Neural progenitor cell (in vitro differentiated cells): ENCODE data around the gene ANKDD1A. TPM values are rescaled to one million over a fixed set of nuclear protein-coding genes. Genes with fewer than 3 reads are reported as not detected.

Experiments
- DNase-seq: peaks from one replicate; pipeline ENCODE4 v3.0.0-alpha.2; 2016; ENCODE audit warnings: low spot score
- H2AFZ ChIP-seq: fragments of 200-600 bp; sonication (generic); replicated peaks from 2 replicates; pipeline ENCODE4 v1.6.1; 2016; ENCODE audit warnings: antibody characterized with exemption
- H3F3A ChIP-seq: fragments of 200-600 bp; sonication (generic); 2 replicates; pipeline ENCODE4 v1.6.1; 2016; ENCODE audit warnings: antibody characterized with exemption, low read depth
- H3K27ac ChIP-seq: fragments of 200-600 bp; sonication (generic); 2 replicates; pipeline ENCODE4 v1.5.1; 2016; ENCODE audit warnings: mild to moderate bottlenecking
- H3K27me3 ChIP-seq: fragments of 200-600 bp; sonication (generic); 2 replicates; pipeline ENCODE4 v1.6.1; 2016; ENCODE audit warnings: mild to moderate bottlenecking, moderate library complexity
- H3K36me3 ChIP-seq: fragments of 200-600 bp; sonication (generic); 2 replicates; pipeline ENCODE4 v1.5.1; 2016
- H3K4me1 ChIP-seq: fragments of 200-600 bp; sonication (generic); 2 replicates; pipeline ENCODE4 v1.6.1; 2016; ENCODE audit warnings: mixed run types
- H3K4me2 ChIP-seq: fragments of 200-600 bp; sonication (generic); 2 replicates; pipeline ENCODE4 v1.6.1; 2016
- H3K4me3 ChIP-seq: fragments of 200-600 bp; sonication (generic); 2 replicates; pipeline ENCODE4 v1.5.1; 2016
- H3K79me2 ChIP-seq: fragments of 200-600 bp; sonication (generic); 2 replicates; pipeline ENCODE4 v1.6.1; 2016; ENCODE audit warnings: low read depth
- H3K9ac ChIP-seq: fragments of 200-600 bp; sonication (generic); 2 replicates; pipeline ENCODE4 v1.6.1; 2016
- H3K9me3 ChIP-seq: fragments of 200-600 bp; sonication (generic); 2 replicates; pipeline ENCODE4 v1.5.1; 2016; ENCODE audit warnings: low read depth
- H4K20me1 ChIP-seq: fragments of 200-600 bp; sonication (generic); 2 replicates; pipeline ENCODE4 v1.6.1; 2016; ENCODE audit warnings: low read depth
- H3K27ac Mint-ChIP-seq: 3 replicates; pipeline ENCODE4 v1.8.0; 2021; ENCODE audit warnings: mixed read lengths
- H3K27me3 Mint-ChIP-seq: 2 replicates; pipeline ENCODE4 v1.8.0; 2022; ENCODE audit warnings: low read depth, mild to moderate bottlenecking, inconsistent platforms, moderate library complexity, mixed read lengths; ENCODE audit not compliant: insufficient read depth
- H3K36me3 Mint-ChIP-seq: 3 replicates; pipeline ENCODE4 v1.8.0; 2021; ENCODE audit warnings: mixed read lengths
- H3K4me1 Mint-ChIP-seq: 3 replicates; pipeline ENCODE4 v1.8.0; 2021; ENCODE audit warnings: mixed read lengths
- H3K4me3 Mint-ChIP-seq: 3 replicates; pipeline ENCODE4 v1.8.0; 2021; ENCODE audit warnings: mild to moderate bottlenecking, moderate library complexity, mixed read lengths
- H3K9me3 Mint-ChIP-seq: 3 replicates; pipeline ENCODE4 v1.8.0; 2020; ENCODE audit warnings: mixed read lengths
- EZH2 ChIP-seq: fragments of 200-600 bp; sonication (generic); IDR thresholded peaks from 2 replicates; pipeline ENCODE4 v1.6.1; 2017; ENCODE audit warnings: antibody characterized with exemption, mild to moderate bottlenecking, moderate library complexity
- EZH2phosphoT487 ChIP-seq: fragments of 200-600 bp; sonication (generic); IDR thresholded peaks from 2 replicates; pipeline ENCODE4 v1.6.1; 2017; ENCODE audit warnings: antibody characterized with exemption
- total RNA-seq: library from RNA; depleted of rRNA; stranded (reverse); fragments of >200 nt; gene quantifications from 2 replicates; pipeline ENCODE4 v1.2.3, GENCODE V29; 2015; ENCODE audit warnings: low replicate concordance
- TF ChIP-seq, protein P1 (sequence below): fragments of 200-600 bp; sonication (generic); IDR thresholded peaks from 2 replicates; pipeline ENCODE4 v1.5.1; 2017; ENCODE audit warnings: antibody characterized with exemption, mild to moderate bottlenecking

The ANKDD1A gene
- total RNA-seq, 1 donor from 2014 or later = 6.1 TPM

DNA sequence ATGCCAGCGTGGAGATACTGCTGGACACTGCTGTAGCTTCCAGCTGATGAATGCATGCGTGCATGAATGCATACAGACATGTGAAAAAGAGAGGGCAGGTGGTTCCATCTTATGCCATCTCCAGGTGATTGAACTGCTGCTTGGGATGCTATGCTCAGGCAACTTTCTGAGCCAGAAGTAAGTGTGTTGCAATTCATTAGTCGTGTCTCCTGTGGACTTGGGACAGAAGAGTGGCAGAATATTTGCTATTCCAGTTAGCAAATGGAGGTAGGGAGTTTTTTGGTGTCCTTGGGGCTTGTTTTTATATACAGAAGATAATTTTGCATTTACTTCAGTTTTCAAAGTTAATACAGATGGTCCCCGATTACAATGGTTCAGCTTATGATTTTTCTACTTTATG, 33.3 kb downstream of the ANKDD1A start:
- DNase-seq = no peak
- Histone ChIP-seq H3K4me1 (no peaks in the 10 kb centered on the region), H3K27ac (no peak overlapping the region), H3K4me3 (no peak overlapping the region), H3K36me3 (no peaks in the 10 kb centered on the region), H3K9me3 (no peaks in the 10 kb centered on the region), H3F3A (peaks cover 5% of the 10 kb centered on the region), H3K9ac (no peak overlapping the region), H3K79me2 (no peaks in the 10 kb centered on the region), H3K27me3 (no peaks in the 10 kb centered on the region), H4K20me1 (no peaks in the 10 kb centered on the region), H3K4me2 (no peak overlapping the region), H2AFZ (no peak overlapping the region)
- Mint-ChIP-seq H3K4me3 (no peak overlapping the region), H3K27ac (no peak overlapping the region), H3K27me3 (peaks cover 3% of the 10 kb centered on the region), H3K36me3 (peaks cover 2% of the 10 kb centered on the region), H3K4me1 (no peaks in the 10 kb centered on the region), H3K9me3 (no peaks in the 10 kb centered on the region)
- no peak for TF ChIP-seq EZH2
- TF ChIP-seq, protein P1, sequence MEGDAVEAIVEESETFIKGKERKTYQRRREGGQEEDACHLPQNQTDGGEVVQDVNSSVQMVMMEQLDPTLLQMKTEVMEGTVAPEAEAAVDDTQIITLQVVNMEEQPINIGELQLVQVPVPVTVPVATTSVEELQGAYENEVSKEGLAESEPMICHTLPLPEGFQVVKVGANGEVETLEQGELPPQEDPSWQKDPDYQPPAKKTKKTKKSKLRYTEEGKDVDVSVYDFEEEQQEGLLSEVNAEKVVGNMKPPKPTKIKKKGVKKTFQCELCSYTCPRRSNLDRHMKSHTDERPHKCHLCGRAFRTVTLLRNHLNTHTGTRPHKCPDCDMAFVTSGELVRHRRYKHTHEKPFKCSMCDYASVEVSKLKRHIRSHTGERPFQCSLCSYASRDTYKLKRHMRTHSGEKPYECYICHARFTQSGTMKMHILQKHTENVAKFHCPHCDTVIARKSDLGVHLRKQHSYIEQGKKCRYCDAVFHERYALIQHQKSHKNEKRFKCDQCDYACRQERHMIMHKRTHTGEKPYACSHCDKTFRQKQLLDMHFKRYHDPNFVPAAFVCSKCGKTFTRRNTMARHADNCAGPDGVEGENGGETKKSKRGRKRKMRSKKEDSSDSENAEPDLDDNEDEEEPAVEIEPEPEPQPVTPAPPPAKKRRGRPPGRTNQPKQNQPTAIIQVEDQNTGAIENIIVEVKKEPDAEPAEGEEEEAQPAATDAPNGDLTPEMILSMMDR = no peak
- TF ChIP-seq EZH2phosphoT487 = no peak

DNA sequence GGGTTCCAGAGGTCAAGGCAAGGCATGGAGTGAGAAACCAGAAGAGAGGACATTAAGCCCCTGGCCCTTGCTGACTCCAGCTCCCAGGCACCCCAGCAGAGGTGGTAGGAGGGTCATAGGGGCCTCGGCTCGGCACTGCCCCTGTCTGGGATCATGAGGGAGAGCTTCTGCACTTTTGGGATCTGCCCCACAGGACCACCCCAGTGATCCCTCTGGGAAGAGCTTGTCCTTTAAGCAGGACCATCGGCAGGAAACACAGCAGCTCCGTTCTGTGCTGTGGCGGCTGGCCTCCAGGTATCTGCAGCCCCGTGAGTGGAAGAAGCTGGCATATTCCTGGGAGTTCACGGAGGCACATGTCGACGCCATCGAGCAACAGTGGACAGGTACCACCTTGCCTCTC, 35.5 kb downstream of the ANKDD1A start:
- no peak overlapping the region for H3K4me2 ChIP-seq
- no peaks in the 10 kb centered on the region for H3K27me3 ChIP-seq
- no peak overlapping the region for H3K9ac ChIP-seq
- H3K27me3 Mint-ChIP-seq = peaks cover 3% of the 10 kb centered on the region
- H3K9me3 ChIP-seq = no peaks in the 10 kb centered on the region
- no peak overlapping the region for H2AFZ ChIP-seq
- H3K4me3 Mint-ChIP-seq = no peak overlapping the region
- no peaks in the 10 kb centered on the region for H3K36me3 Mint-ChIP-seq
- H3K4me1 ChIP-seq = no peaks in the 10 kb centered on the region
- H3K27ac ChIP-seq = no peak overlapping the region
- H3K4me1 Mint-ChIP-seq = no peaks in the 10 kb centered on the region
- no peak overlapping the region for H3K27ac Mint-ChIP-seq
- H3K9me3 Mint-ChIP-seq = no peaks in the 10 kb centered on the region
- TF ChIP-seq, protein P1 = no peak
- TF ChIP-seq EZH2phosphoT487 (no peak), EZH2 (no peak)
- H3K79me2 ChIP-seq = no peaks in the 10 kb centered on the region
- no peaks in the 10 kb centered on the region for H4K20me1 ChIP-seq
- no peak for DNase-seq
- H3F3A ChIP-seq = peaks cover 5% of the 10 kb centered on the region
- no peak overlapping the region for H3K4me3 ChIP-seq
- H3K36me3 ChIP-seq = no peaks in the 10 kb centered on the region

DNA sequence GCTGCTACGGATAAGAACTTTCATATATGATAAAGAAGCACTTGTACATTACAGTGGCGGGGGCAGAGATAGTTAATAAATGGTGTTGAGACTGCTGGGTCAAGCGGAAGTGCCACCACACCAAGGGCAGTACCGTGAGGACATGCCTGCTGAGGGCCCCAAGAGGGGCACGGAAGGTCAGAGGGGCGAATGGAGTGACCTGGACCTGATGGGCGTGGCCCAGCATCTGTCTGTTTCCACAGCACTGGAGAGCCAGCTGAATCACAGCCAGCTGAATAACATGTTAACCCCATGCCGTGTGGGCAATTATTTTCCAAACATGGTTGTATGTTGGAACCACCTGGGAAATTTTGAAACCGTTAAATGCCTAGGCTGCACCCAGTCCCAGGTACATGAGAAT, 37.2 kb downstream of the ANKDD1A start:
- Histone ChIP-seq H3F3A (peaks cover 5% of the 10 kb centered on the region), H2AFZ (no peak overlapping the region), H3K4me3 (no peak overlapping the region), H4K20me1 (no peaks in the 10 kb centered on the region), H3K27ac (no peak overlapping the region), H3K79me2 (no peaks in the 10 kb centered on the region), H3K9ac (no peak overlapping the region), H3K9me3 (no peaks in the 10 kb centered on the region), H3K27me3 (no peaks in the 10 kb centered on the region), H3K36me3 (no peaks in the 10 kb centered on the region), H3K4me1 (no peaks in the 10 kb centered on the region), H3K4me2 (no peak overlapping the region)
- no peak for TF ChIP-seq EZH2
- TF ChIP-seq EZH2phosphoT487 = no peak
- TF ChIP-seq, protein P1 = no peak
- DNase-seq = no peak
- Mint-ChIP-seq H3K9me3 (peaks cover 7% of the 10 kb centered on the region), H3K27me3 (peaks cover 3% of the 10 kb centered on the region), H3K4me3 (no peak overlapping the region), H3K36me3 (no peaks in the 10 kb centered on the region), H3K27ac (no peak overlapping the region), H3K4me1 (no peaks in the 10 kb centered on the region)
